ES-I3 (cell line): ENCODE measurements around the gene HK1.

Source experiments
- H3K36me3 ChIP-seq: 2 replicates; pipeline ENCODE4 v1.6.1; 2013; ENCODE audit warnings: mild to moderate bottlenecking, low read length, control low read depth, moderate library complexity; ENCODE audit not compliant: insufficient read depth
- H3K4me1 ChIP-seq: 2 replicates; pipeline ENCODE4 v1.6.1; 2013; ENCODE audit warnings: mild to moderate bottlenecking, control low read depth, low read length; ENCODE audit not compliant: insufficient read depth
- H3K9ac ChIP-seq: 2 replicates; pipeline ENCODE4 v1.6.1; 2013; ENCODE audit warnings: low read depth, mild to moderate bottlenecking, low read length, moderate library complexity
- H3K9me3 ChIP-seq: 2 replicates; pipeline ENCODE4 v1.6.1; 2013; ENCODE audit warnings: mild to moderate bottlenecking, low read length, moderate library complexity; ENCODE audit not compliant: control insufficient read depth, insufficient read depth

Gene HK1

DNA sequence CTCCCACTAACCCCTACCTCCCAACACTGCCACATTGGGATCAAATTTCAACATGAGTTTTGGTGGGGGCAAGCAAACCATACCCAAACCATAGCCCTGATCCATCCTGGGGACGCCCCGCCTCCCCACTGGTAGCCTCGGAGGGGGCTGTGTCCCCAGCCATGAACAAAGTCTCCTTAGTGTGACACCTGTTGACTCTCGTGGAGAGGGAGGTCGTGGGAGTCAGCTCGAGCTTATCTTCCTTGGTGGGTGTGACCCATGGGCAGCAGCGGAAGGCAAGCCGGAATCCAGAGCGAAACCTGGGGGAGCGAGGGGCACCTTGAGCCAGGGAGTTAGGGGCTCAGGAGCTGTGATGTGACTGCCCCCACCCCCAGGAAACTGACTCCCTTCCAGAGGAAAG lies 126.5 kb downstream of the HK1 start:
- no peak overlapping the region for H3K9ac ChIP-seq
- peaks cover 12% of the 10 kb centered on the region for H3K36me3 ChIP-seq
- no peaks in the 10 kb centered on the region for H3K9me3 ChIP-seq
- peaks cover 20% of the 10 kb centered on the region; the same call in 1 of the 2 replicates for H3K4me1 ChIP-seq

DNA sequence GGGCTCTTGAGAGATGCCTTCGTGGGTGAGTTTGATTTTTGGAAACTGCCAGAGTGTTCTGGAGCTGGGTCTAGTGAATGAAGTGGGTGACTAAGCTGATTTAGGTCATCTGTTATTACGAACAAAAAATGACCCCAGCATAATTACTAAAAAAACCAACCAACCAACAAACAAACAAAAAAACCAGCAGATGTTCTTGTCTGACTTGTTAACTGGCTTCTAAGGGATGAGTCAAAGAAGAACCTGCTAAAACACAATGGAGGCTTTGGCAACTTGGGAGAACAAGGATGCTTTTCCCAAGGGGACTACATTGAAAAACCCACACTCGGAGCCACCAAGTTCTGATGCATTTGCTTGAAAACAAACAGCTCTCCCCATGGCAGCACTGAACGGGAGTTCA lies 126.9 kb downstream of the HK1 start:
- H3K9ac ChIP-seq = no peak overlapping the region
- peaks cover 11% of the 10 kb centered on the region for H3K36me3 ChIP-seq
- no peaks in the 10 kb centered on the region for H3K9me3 ChIP-seq
- peaks cover 20% of the 10 kb centered on the region; the same call in 1 of the 2 replicates for H3K4me1 ChIP-seq

- no peaks in the 10 kb centered on the region for H3K9me3 ChIP-seq
- H3K9ac ChIP-seq = no peak overlapping the region; the same call in 1 of the 2 replicates
- H3K4me1 ChIP-seq = peaks cover 20% of the 10 kb centered on the region; the same call in 1 of the 2 replicates
- peaks cover 3% of the 10 kb centered on the region; the same call in 1 of the 2 replicates for H3K36me3 ChIP-seq
These were observed 128.1 kb downstream of the HK1 start for GRCh38 chr10:69406302-69406811.

DNA sequence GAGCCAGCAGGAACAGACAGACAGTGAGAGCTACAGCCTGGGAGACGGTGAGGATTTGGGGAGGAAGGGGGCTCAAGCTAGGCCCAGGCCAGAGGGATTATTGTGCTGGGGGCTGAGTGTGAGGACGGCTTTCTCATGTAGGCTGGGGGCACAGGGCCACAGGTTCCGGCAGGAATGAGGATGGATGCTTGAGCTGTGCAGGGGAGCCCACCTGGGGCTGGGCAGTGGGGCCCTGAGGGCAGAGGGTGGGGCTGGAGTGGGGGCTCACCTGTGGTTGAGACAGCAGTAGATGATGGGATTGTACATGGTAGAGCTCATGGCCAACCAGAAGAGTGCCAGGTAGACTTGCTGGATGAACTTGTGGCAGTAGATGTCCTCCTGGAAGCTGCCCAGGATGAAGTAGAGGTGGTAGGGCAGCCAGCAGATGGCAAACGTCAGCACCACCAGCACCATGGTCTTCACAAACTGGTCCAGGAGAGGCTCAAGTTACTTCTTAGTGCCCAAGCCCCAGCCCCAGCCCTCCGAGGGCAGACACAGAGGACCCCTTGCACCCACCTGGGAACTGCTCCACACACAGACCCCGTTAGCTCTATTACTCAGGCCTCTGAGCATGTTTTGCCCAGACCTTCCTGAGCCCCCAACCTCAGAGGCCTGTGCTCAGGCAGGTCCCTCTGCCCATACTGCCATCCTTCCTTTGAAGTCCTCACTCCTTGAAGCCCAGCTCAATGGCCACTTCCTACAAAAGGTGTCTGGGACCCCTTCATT lies 128.7 kb downstream of the HK1 start:
- no peaks in the 10 kb centered on the region for H3K9me3 ChIP-seq
- H3K36me3 ChIP-seq = no peaks in the 10 kb centered on the region
- peaks cover 20% of the 10 kb centered on the region; the same call in 1 of the 2 replicates for H3K4me1 ChIP-seq
- no peak overlapping the region; the same call in 1 of the 2 replicates for H3K9ac ChIP-seq

GRCh38 chr10:69407621-69408301 lies 129.5 kb downstream of the HK1 start:
- Histone ChIP-seq H3K9ac (no peak overlapping the region), H3K9me3 (no peaks in the 10 kb centered on the region), H3K4me1 (peaks cover 20% of the 10 kb centered on the region; the same call in 1 of the 2 replicates), H3K36me3 (no peaks in the 10 kb centered on the region)

GRCh38 chr10:69408318-69409175 lies 130.3 kb downstream of the HK1 start:
- H3K4me1 ChIP-seq = peaks cover 20% of the 10 kb centered on the region; the same call in 1 of the 2 replicates

GRCh38 chr10:69409176-69409495 lies 130.8 kb downstream of the HK1 start:
- peak overlapping the region; percentile 45; the same call in 1 of the 2 replicates for H3K9ac ChIP-seq

More at GRCh38 chr10:69408318-69409175, 130.3 kb downstream of the HK1 start:
- Histone ChIP-seq H3K9me3 (no peaks in the 10 kb centered on the region), H3K36me3 (no peaks in the 10 kb centered on the region), H3K9ac (peak overlapping the region; percentile 45; the same call in 1 of the 2 replicates)

GRCh38 chr10:69409968-69410367 lies 131.7 kb downstream of the HK1 start:
- no peak overlapping the region for H3K9ac ChIP-seq
- peaks cover 20% of the 10 kb centered on the region; the same call in 1 of the 2 replicates for H3K4me1 ChIP-seq

More at GRCh38 chr10:69409176-69409495, 130.8 kb downstream of the HK1 start:
- no peaks in the 10 kb centered on the region for H3K9me3 ChIP-seq
- peaks cover 20% of the 10 kb centered on the region; the same call in 1 of the 2 replicates for H3K4me1 ChIP-seq
- H3K36me3 ChIP-seq = no peaks in the 10 kb centered on the region

GRCh38 chr10:69410487-69410886 lies 132.2 kb downstream of the HK1 start:
- peaks cover 19% of the 10 kb centered on the region; the same call in 1 of the 2 replicates for H3K4me1 ChIP-seq
- no peak overlapping the region for H3K9ac ChIP-seq
- H3K36me3 ChIP-seq = no peaks in the 10 kb centered on the region
- H3K9me3 ChIP-seq = no peaks in the 10 kb centered on the region

More at GRCh38 chr10:69409968-69410367, 131.7 kb downstream of the HK1 start:
- H3K36me3 ChIP-seq = no peaks in the 10 kb centered on the region
- H3K9me3 ChIP-seq = no peaks in the 10 kb centered on the region

- Histone ChIP-seq H3K9ac (no peak overlapping the region), H3K36me3 (no peaks in the 10 kb centered on the region), H3K4me1 (peaks cover 14% of the 10 kb centered on the region; the same call in 1 of the 2 replicates)
These were observed 133.2 kb downstream of the HK1 start for GRCh38 chr10:69411476-69411875.

DNA sequence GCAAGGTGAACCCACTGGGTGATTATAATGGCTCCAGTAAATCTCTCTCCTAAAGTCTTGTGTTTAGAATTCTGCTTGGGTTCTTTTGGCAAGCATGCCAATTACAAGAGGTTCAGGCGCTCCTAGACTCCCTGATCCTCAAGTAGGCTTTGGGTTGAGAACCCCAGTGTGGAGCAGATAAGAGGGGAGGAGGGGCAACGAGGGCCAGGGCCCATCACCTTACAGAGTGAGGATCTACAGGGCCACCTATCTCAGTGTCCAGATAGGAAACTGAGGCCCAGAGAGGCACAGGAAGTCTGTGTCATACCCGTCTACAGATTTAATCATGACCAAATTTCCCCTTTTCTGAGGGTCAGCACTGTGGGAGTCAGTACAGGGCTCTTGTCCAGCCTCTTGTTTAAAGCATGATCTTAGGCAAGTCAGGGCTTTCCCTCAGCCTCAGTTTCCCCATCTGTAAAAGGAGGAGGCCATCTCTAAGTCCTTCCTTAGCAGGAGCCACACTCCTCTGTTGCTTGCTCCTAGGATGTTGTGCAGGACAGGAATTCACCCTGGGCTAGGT lies 134.0 kb downstream of the HK1 start:
- H3K9me3 ChIP-seq = no peaks in the 10 kb centered on the region
- no peak overlapping the region for H3K9ac ChIP-seq
- H3K4me1 ChIP-seq = peaks cover 7% of the 10 kb centered on the region; the same call in 1 of the 2 replicates
- no peaks in the 10 kb centered on the region for H3K36me3 ChIP-seq

More at GRCh38 chr10:69411476-69411875, 133.2 kb downstream of the HK1 start:
- H3K9me3 ChIP-seq = no peaks in the 10 kb centered on the region

DNA sequence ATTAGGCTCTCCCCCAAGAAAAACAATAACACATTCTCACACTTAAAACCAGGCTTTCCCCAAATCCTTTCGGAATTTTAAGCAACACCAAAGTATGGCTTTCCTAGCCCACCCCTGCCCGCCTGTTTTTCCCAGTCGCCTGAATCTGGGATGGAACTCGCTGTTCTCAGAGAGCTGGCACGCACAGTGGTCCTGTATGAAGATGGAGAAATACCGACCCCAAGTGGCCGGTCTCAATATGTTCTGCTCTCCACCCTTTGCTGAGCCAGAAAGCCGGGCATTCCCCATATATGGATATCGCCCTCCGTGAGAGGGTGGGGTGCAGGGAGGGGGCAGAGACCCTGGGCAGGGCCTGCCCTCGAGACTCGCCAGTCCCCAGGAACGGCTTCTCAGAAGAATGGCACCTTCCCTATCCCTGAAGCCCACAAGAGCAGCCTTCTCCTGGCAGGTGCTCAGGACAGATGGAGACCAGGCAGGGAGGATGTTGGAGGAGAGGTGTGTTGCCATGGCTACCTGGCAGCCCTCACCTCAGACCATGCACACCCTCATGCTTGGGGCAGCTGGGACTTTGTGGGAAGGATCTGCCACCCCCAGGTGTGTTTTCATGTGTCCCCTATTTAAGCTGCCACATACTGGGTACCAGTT lies 135.0 kb downstream of the HK1 start:
- peak overlapping the region; percentile 5 for H3K9ac ChIP-seq
- no peaks in the 10 kb centered on the region for H3K36me3 ChIP-seq
- H3K9me3 ChIP-seq = no peaks in the 10 kb centered on the region
- no peaks in the 10 kb centered on the region; the same call in 1 of the 2 replicates for H3K4me1 ChIP-seq
